Measurements from ENCODE around the gene TXNDC15.
A peak's percentile ranks its signal among the peaks of the same experiment; 100 is the strongest.

The TXNDC15 gene, protein sequence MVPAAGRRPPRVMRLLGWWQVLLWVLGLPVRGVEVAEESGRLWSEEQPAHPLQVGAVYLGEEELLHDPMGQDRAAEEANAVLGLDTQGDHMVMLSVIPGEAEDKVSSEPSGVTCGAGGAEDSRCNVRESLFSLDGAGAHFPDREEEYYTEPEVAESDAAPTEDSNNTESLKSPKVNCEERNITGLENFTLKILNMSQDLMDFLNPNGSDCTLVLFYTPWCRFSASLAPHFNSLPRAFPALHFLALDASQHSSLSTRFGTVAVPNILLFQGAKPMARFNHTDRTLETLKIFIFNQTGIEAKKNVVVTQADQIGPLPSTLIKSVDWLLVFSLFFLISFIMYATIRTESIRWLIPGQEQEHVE

GRCh38 chr5:134873987-134874830, at the start of gene TXNDC15:
Gene TXNDC15 (plus strand): TSS chr5:134874371. CDS start chr5:134874428, 57 bp downstream.
- peak; percentile 81 for DNase-seq
- H3K27me3 ChIP-seq (replicated peaks), result no peaks in the 10 kb centered on the region
- no peak for TF ChIP-seq CTCF (IDR thresholded peaks at IDR 0.05; ENCODE audit: low read depth, low read length, missing control alignments)
- no peaks in the 10 kb centered on the region for H3K36me3 ChIP-seq (replicated peaks)
- in situ Hi-C loops (cut with HindIII; ENCODE audit: low pct_ligation_motif_present, low sequenced_read_pairs), result no loop called here
- peak within 1 kb of the TSS; percentile 97 for H3K27ac ChIP-seq
- peak within 1 kb of the TSS; percentile 97 for H3K4me3 ChIP-seq (ENCODE audit: low read depth, low read length)

DNA sequence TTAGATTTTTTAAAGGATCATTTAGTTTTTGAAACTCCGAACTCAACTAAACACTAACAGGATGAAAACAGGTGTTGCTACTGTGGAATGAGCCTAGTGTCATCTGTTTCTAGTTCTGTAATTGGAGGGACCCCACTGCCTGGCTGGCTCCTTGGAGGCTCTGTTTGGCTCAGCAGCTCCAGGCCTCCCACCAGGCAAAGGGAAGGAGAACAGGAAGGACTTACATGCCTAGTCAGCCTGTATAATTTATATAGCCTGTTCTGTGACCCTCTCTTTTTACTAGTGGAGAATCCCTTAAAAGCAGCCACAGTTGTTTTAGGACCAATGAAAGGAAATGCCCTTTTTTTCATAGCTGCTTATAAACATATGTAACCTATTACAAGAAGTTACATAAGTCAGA, 49.5 kb upstream of the TXNDC15 start:
- in situ Hi-C loops (cut with HindIII; ENCODE audit: low pct_ligation_motif_present, low sequenced_read_pairs), result no loop called here
- DNase-seq, result no peak
- H3K4me3 ChIP-seq (ENCODE audit: low read depth, low read length), result no peak overlapping the region
- no peak for TF ChIP-seq CTCF (IDR thresholded peaks at IDR 0.05; ENCODE audit: low read depth, low read length, missing control alignments)
- peaks cover 37% of the 10 kb centered on the region for H3K36me3 ChIP-seq (replicated peaks)
- no peaks in the 10 kb centered on the region for H3K27me3 ChIP-seq (replicated peaks)
- no peak overlapping the region for H3K27ac ChIP-seq

- Histone ChIP-seq H3K27ac (no peak overlapping the region), H3K4me3 (ENCODE audit: low read depth, low read length) (no peak overlapping the region), H3K27me3 (replicated peaks) (no peaks in the 10 kb centered on the region), H3K36me3 (replicated peaks) (peaks cover 34% of the 10 kb centered on the region)
- in situ Hi-C loops (cut with HindIII; ENCODE audit: low pct_ligation_motif_present, low sequenced_read_pairs), result no loop called here
- no peak for TF ChIP-seq CTCF (IDR thresholded peaks at IDR 0.05; ENCODE audit: low read depth, low read length, missing control alignments)
- DNase-seq, result no peak
These were observed 49.0 kb upstream of the TXNDC15 start for GRCh38 chr5:134825212-134825611.

DNA sequence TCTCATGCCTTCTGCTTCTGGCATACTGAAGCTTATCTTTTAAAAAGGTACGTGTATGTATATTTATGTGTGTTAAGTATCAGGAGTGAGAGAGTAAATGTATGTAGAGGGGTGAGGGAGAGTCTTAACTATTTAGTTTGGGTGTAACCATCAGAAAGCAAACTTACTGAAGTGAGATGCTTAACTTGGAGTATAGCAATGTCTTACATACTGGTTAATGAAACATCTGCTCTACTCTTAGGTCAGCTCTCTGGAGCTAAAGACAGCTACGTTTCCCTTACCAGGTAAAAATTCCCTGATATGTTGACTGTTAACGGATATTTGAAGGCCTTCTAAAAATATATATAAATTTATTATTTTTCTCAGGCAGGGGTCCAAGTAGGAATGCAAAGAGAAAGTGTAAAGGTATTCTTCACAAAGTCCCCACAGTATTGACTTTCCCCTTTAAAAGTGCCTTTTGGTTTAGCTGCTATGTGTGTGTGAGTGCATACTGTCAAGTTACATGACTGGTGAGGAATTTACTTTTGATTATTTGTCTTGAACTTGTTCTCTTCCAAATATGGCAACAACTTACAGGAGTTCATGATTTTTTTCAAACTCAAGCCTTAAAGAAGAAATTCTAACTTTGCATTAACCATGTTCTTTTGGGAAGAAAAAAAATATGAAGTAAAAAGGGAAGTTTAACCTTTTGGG, 40.7 kb upstream of the TXNDC15 start:
- H3K27ac ChIP-seq, result peak overlapping the region; percentile 42
- H3K4me3 ChIP-seq (ENCODE audit: low read depth, low read length), result no peak overlapping the region
- in situ Hi-C loops (cut with HindIII; ENCODE audit: low pct_ligation_motif_present, low sequenced_read_pairs), result no loop called here
- peak; percentile 36 for DNase-seq
- H3K27me3 ChIP-seq (replicated peaks), result no peaks in the 10 kb centered on the region
- peaks cover 15% of the 10 kb centered on the region for H3K36me3 ChIP-seq (replicated peaks)
- TF ChIP-seq CTCF (IDR thresholded peaks at IDR 0.05; ENCODE audit: low read depth, low read length, missing control alignments), result no peak

GRCh38 chr5:134835623-134836022, 38.5 kb upstream of the TXNDC15 start:
- Histone ChIP-seq H3K27me3 (replicated peaks) (no peaks in the 10 kb centered on the region), H3K36me3 (replicated peaks) (peaks cover 12% of the 10 kb centered on the region), H3K4me3 (ENCODE audit: low read depth, low read length) (no peak overlapping the region), H3K27ac (no peak overlapping the region)
- TF ChIP-seq CTCF (IDR thresholded peaks at IDR 0.05; ENCODE audit: low read depth, low read length, missing control alignments), result no peak
- no peak for DNase-seq
- in situ Hi-C loops (cut with HindIII; ENCODE audit: low pct_ligation_motif_present, low sequenced_read_pairs), result no loop called here

Data from brain microvascular endothelial cell (primary cell).